ENCODE measurements around the gene GDPD3. TPM values are rescaled to one million over a fixed set of nuclear protein-coding genes. Genes with fewer than 3 reads are reported as not detected.

The GDPD3 gene
- total and polyA plus RNA-seq, 9 of the 15 experiments (the other 6 are each of a cell fraction or from before 2014, with no cell fraction given), result 0.47 to 3.9 (median 1.1) TPM

DNA sequence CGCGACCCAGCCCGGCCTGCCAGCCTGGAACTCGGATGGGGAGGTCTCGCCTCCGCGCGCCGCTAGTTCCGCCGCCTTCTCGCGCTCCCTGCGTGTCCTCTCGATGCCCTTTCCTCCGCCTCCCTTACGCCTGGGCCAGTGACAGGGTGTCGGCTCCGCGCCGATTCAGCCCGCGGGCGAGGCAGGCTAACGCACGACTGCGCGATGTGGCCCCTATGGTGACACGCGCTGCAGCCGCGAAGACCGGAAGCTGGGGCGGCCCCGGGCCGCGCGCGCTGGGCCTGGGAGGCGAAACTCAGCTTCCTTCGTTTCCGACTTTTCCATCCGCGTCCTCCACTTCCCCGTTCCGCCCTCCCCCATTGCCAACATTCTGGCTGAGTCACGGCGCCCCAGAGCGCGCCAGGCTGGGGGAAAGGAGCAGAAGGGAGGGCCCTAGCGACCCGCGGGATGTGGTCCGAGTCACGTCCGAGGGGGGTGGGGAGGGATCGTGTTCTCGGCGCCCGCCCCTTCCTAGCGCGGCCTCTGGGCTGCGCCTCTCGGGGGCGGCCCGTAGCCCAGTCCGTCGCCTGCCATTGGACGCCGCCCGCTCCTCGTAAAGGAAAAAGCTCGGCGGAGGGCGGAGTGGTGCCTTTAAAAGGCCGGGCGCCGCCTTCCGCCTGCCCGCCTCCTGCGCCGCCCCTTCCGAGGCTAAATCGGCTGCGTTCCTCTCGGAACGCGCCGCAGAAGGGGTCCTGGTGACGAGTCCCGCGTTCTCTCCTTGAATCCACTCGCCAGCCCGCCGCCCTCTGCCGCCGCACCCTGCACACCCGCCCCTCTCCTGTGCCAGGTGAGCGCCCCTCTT, 48.0 kb downstream of the GDPD3 start, which contains the start of gene ALDOA (continued):
- TF ChIP-seq, protein P1, sequence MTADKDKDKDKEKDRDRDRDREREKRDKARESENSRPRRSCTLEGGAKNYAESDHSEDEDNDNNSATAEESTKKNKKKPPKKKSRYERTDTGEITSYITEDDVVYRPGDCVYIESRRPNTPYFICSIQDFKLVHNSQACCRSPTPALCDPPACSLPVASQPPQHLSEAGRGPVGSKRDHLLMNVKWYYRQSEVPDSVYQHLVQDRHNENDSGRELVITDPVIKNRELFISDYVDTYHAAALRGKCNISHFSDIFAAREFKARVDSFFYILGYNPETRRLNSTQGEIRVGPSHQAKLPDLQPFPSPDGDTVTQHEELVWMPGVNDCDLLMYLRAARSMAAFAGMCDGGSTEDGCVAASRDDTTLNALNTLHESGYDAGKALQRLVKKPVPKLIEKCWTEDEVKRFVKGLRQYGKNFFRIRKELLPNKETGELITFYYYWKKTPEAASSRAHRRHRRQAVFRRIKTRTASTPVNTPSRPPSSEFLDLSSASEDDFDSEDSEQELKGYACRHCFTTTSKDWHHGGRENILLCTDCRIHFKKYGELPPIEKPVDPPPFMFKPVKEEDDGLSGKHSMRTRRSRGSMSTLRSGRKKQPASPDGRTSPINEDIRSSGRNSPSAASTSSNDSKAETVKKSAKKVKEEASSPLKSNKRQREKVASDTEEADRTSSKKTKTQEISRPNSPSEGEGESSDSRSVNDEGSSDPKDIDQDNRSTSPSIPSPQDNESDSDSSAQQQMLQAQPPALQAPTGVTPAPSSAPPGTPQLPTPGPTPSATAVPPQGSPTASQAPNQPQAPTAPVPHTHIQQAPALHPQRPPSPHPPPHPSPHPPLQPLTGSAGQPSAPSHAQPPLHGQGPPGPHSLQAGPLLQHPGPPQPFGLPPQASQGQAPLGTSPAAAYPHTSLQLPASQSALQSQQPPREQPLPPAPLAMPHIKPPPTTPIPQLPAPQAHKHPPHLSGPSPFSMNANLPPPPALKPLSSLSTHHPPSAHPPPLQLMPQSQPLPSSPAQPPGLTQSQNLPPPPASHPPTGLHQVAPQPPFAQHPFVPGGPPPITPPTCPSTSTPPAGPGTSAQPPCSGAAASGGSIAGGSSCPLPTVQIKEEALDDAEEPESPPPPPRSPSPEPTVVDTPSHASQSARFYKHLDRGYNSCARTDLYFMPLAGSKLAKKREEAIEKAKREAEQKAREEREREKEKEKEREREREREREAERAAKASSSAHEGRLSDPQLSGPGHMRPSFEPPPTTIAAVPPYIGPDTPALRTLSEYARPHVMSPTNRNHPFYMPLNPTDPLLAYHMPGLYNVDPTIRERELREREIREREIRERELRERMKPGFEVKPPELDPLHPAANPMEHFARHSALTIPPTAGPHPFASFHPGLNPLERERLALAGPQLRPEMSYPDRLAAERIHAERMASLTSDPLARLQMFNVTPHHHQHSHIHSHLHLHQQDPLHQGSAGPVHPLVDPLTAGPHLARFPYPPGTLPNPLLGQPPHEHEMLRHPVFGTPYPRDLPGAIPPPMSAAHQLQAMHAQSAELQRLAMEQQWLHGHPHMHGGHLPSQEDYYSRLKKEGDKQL (CRISPR knock-in tag; IDR thresholded peaks at IDR 0.05; ENCODE audit: borderline replicate concordance), result no peak
- peak; percentile 76 for TF ChIP-seq MEIS2 (IDR thresholded peaks at IDR 0.05; ENCODE audit: partially characterized antibody)
- TF ChIP-seq U2AF2 (optimal IDR thresholded peaks at IDR 0.05; ENCODE audit: low read depth, low read length), result no peak
- no peak for TF ChIP-seq ZNF224 (CRISPR knock-in tag; IDR thresholded peaks at IDR 0.05)
- TF ChIP-seq, protein P2, sequence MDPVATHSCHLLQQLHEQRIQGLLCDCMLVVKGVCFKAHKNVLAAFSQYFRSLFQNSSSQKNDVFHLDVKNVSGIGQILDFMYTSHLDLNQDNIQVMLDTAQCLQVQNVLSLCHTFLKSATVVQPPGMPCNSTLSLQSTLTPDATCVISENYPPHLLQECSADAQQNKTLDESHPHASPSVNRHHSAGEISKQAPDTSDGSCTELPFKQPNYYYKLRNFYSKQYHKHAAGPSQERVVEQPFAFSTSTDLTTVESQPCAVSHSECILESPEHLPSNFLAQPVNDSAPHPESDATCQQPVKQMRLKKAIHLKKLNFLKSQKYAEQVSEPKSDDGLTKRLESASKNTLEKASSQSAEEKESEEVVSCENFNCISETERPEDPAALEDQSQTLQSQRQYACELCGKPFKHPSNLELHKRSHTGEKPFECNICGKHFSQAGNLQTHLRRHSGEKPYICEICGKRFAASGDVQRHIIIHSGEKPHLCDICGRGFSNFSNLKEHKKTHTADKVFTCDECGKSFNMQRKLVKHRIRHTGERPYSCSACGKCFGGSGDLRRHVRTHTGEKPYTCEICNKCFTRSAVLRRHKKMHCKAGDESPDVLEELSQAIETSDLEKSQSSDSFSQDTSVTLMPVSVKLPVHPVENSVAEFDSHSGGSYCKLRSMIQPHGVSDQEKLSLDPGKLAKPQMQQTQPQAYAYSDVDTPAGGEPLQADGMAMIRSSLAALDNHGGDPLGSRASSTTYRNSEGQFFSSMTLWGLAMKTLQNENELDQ (CRISPR knock-in tag; IDR thresholded peaks at IDR 0.05; ENCODE audit: borderline replicate concordance), result no peak
- TF ChIP-seq PTRF (tag; IDR thresholded peaks at IDR 0.05), result no peak
- peak; percentile 93 for TF ChIP-seq GTF2F1 (IDR thresholded peaks at IDR 0.05; ENCODE audit: low read depth, low read length)
- TF ChIP-seq, protein P3, sequence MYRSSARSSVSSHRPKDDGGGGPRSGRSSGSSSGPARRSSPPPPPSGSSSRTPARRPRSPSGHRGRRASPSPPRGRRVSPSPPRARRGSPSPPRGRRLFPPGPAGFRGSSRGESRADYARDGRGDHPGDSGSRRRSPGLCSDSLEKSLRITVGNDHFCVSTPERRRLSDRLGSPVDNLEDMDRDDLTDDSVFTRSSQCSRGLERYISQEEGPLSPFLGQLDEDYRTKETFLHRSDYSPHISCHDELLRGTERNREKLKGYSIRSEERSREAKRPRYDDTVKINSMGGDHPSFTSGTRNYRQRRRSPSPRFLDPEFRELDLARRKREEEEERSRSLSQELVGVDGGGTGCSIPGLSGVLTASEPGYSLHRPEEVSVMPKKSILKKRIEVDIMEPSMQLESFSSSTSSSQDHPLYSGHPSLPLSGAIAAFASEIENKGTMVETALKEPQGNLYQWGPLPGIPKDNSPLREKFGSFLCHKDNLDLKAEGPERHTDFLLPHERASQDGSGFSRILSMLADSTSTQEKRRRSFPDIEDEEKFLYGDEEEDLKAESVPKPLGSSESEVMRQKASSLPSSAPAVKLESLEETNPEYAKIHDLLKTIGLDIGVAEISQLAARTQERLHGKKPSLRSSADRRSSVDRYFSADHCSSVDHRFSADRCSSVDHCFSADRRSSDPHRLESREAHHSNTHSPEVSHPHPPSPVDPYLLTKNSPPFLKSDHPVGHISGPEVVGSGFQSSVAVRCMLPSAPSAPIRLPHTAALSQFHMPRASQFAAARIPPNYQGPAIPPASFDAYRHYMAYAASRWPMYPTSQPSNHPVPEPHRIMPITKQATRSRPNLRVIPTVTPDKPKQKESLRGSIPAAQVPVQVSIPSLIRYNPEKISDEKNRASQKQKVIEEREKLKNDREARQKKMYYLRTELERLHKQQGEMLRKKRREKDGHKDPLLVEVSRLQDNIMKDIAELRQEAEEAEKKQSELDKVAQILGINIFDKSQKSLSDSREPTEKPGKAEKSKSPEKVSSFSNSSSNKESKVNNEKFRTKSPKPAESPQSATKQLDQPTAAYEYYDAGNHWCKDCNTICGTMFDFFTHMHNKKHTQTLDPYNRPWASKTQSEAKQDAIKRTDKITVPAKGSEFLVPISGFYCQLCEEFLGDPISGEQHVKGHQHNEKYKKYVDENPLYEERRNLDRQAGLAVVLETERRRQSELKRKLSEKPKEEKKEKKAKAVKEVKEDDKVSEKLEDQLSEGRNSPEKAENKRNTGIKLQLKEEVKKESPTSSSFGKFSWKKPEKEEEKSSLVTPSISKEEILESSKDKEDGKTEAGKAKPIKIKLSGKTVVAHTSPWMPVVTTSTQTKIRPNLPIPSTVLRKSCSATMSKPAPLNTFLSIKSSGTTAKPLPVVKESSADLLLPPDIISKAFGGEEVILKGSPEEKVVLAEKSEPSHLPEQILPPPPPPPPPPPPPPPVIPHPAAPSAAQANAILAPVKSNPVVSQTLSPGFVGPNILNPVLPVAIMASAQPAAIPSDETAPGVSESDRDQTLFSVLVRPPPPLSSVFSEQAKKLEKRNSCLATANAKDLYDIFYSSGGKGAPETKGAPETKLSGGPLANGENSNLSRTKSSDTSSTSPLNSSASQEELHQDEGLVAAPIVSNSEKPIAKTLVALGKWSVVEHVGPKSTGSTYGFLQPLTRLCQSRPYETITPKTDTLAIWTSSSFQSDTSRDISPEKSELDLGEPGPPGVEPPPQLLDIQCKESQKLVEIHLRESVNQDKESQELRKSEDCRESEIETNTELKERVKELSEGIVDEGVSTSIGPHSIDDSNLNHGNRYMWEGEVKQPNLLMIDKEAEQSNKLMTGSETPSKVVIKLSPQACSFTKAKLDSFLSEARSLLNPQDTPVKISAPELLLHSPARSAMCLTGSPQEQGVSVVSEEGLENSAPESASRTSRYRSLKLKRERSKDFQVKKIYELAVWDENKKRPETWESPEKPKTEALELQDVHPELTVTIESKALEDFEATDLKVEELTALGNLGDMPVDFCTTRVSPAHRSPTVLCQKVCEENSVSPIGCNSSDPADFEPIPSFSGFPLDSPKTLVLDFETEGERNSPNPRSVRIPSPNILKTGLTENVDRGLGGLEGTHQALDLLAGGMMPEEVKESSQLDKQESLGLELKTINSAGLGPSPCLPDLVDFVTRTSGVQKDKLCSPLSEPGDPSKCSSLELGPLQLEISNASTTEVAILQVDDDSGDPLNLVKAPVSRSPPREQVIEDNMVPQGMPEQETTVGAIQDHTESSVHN (IDR thresholded peaks at IDR 0.05; ENCODE audit: borderline replicate concordance in 1 of 2, low read depth in 1 of 2), result no peak
- TF ChIP-seq ILK (tag; IDR thresholded peaks at IDR 0.05; ENCODE audit: borderline replicate concordance, low read depth), result no peak

All from K562 (cell line).